CD4-positive, alpha-beta T cell treated with Interleukin-21 for 1 hour (primary cell): ENCODE data around the gene GALR3.
A peak's percentile ranks its signal among the peaks of the same experiment; 100 is the strongest.

Source experiments
- DNase-seq: peaks from one replicate; pipeline ENCODE4 v3.0.0-alpha.2; 2020

GALR3 gene

GRCh38 chr22:37803639-37804351, 19.4 kb upstream of the GALR3 start:
- no peak for DNase-seq

- DNase-seq, result no peak
These were observed 18.8 kb upstream of the GALR3 start for GRCh38 chr22:37804352-37804880.

GRCh38 chr22:37804881-37805809, 18.0 kb upstream of the GALR3 start:
- peak; percentile 77 for DNase-seq

GRCh38 chr22:37805810-37806277, 17.3 kb upstream of the GALR3 start:
- no peak for DNase-seq

GRCh38 chr22:37806409-37807333, 16.5 kb upstream of the GALR3 start:
- no peak for DNase-seq

GRCh38 chr22:37807410-37808293, 15.5 kb upstream of the GALR3 start, which contains the start of gene GCAT:
TSS of gene GCAT (plus strand) at chr22:37807934. CDS start at chr22:37807968, 34 bp downstream.
- DNase-seq, result peak; percentile 92

- no peak for DNase-seq
These were observed 14.9 kb upstream of the GALR3 start for GRCh38 chr22:37808294-37808657.

- no peak for DNase-seq
These were observed 13.4 kb upstream of the GALR3 start for GRCh38 chr22:37809672-37810333.

GRCh38 chr22:37811867-37812266, 11.3 kb upstream of the GALR3 start:
- DNase-seq, result no peak

GRCh38 chr22:37812869-37813678, 10.1 kb upstream of the GALR3 start:
- DNase-seq, result no peak

GRCh38 chr22:37815593-37815992, 7.6 kb upstream of the GALR3 start:
- no peak for DNase-seq

- no peak for DNase-seq
These were observed 6.5 kb upstream of the GALR3 start for GRCh38 chr22:37816543-37817180.

- peak; percentile 83 for DNase-seq
These were observed 5.3 kb upstream of the GALR3 start for GRCh38 chr22:37817705-37818408.

GRCh38 chr22:37818409-37819104, 4.6 kb upstream of the GALR3 start:
- peak; percentile 65 for DNase-seq

- DNase-seq, result no peak
These were observed 4.1 kb upstream of the GALR3 start for GRCh38 chr22:37819105-37819433.

GRCh38 chr22:37820350-37820749, 2.8 kb upstream of the GALR3 start:
- DNase-seq, result no peak

- DNase-seq, result no peak
These were observed 926 bp upstream of the GALR3 start for GRCh38 chr22:37822079-37822833.
